Fibroblast of skin of scalp (primary cell): Measurements from ENCODE around the gene GPATCH2.

Source experiments
- DNase-seq: peaks from one replicate; pipeline ENCODE4 v3.0.0-alpha.2; 2013

GPATCH2 gene

DNA sequence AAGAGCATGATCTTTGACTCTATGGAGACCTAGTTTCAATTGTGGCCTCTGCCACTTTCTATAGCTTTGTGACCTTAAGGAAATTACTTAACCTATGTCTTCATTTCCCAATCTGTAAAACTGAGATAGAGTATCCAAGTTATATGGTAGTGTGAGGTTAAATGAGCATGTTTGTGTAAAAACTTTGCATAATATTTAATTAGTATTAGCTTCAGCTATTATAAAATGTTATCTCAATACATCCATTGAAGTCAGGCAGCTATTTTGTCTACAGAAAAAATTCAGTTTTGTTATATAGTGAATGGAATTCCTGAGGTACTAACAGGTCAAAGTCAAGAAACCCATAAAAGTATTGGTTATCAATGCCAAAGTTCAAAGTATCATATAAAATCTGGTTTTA, 53.6 kb downstream of the GPATCH2 start:
- no peak for DNase-seq

GRCh38 chr1:217574265-217574949, 56.5 kb downstream of the GPATCH2 start:
- DNase-seq: no peak

DNA sequence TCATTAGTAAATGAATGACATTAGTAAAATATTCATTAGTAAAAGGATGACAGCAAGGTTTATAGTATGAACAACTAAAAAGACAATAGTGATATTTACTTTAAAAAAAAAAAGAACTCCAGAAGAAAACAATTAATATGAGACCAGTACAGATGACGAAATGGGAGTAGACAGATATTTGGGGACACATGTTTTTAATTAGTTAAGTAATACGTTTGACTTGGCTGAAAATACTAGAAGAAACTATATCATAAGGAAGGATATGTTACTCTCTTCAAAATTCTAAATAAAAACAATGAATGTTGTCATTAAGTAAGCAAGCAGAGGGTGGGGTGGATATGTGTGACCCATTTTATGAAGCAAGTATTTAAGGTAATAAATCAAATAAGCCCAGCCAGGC, 61.9 kb downstream of the GPATCH2 start:
- DNase-seq: peak; percentile 6

DNA sequence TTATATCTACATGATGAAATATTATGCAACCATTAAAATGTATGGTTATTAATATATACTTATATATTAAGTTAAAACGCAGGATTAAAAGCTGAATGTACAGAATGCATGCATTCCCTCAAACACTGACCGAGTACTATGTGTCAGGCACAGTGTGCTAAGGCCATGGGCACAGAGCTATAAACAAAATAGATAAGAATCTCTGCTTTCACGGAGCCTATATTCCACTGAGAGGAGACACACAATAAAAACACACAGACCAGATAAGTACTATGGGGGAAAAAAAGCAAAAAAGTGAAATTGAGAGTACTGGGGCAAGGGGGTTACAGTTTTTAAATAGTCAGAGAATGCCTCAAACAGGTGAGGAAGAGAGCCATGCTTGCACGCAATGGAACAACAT, 62.7 kb downstream of the GPATCH2 start:
- no peak for DNase-seq

- no peak for DNase-seq
Observed at GRCh38 chr1:217564833-217565232, 66.1 kb downstream of the GPATCH2 start.

GRCh38 chr1:217564207-217564606, 66.7 kb downstream of the GPATCH2 start:
- no peak for DNase-seq

DNA sequence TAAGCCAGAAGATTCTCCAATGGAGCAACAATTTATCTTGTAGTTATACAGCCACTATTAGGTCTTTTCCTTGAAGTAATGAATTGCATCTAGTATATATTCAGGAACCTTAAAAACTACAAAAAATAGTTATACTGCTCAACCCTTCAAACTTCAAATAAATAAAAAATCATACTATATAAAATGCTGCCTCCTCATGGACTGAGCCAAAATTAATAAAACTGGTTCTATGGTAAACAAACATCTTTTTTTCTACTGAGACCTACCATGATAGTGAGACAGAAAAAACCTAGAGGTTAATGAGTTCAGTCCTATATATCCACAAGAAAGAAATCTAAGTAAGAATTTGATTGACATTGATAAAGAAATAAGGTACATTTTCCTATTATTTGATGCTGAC, 67.7 kb downstream of the GPATCH2 start:
- DNase-seq: no peak

GRCh38 chr1:217562229-217562878, 68.5 kb downstream of the GPATCH2 start:
- peak; percentile 77 for DNase-seq

GRCh38 chr1:217561446-217561845, 69.4 kb downstream of the GPATCH2 start:
- no peak for DNase-seq

GRCh38 chr1:217554849-217555248, 76.0 kb downstream of the GPATCH2 start:
- no peak for DNase-seq

- DNase-seq: no peak
Observed at GRCh38 chr1:217553949-217554509, 76.9 kb downstream of the GPATCH2 start.

- DNase-seq: no peak
Observed at GRCh38 chr1:217552339-217552951, 78.4 kb downstream of the GPATCH2 start.

DNA sequence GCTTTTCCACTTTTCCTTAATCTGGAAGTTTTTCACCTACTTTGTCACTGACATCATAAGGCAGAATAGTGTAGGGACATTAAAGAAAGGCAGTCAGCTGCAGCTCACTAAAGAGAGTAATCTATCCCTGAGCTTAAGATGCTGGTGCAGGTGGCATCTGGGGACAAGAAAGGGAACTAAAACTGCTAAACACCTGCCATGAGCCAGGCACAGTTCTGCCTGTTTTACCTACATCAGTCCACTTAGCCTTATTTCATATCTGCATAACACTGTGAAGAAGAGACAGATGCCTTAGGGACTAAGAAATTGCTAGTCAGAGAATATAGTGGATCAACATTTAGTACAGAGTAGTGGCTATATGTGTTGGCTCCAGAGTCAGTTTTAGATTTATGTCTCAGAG, 88.1 kb downstream of the GPATCH2 start:
- DNase-seq: no peak

DNA sequence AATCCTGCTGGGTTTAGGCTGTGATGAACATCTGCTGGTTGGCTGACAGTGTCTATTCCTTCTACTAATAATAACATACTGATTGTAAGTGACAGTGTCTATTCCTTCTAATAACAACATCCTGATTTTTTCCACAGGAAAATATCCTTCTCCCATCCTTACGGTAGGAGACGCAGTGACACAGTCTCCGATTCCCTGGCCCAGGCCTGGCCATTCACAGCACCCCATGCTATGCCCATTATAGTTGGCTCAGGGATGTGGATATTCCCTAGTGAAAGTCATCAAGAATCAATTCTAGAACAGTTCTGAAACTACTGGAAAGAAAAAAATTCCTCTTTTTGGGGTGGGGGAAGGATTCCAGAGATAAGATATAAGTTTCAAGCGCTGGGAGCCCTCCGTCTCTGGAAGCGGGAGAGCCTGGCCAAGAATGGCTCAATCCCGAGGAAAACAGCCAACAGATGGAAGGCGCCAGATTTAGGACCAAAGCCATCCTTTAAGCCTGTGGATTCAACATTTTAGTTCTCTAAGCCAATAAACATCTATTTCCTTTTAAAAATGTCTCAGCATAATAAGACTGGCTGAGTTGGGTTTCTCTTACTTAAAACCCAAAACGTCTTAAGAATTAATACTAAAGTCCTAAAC, 88.6 kb downstream of the GPATCH2 start:
- no peak for DNase-seq

DNA sequence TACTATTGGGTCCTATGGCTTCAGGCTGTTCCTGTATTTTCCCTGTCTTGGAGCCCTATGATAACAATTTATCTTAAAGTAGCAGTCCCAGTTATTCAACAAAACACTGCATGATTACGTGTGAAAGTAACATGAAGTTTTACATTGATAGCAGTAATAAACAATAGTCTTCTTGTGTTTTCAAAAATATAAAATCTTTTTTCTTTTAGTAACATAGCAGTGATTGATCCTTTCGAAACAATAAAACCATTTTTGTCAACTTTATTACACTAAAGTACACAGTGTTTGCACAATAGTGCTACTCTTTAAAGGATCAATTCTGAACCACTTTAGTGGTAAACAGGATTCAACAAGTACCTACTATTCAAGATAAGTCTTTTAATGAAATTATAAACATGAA, 90.6 kb downstream of the GPATCH2 start:
- no peak for DNase-seq

GRCh38 chr1:217539510-217539909, 91.4 kb downstream of the GPATCH2 start:
- no peak for DNase-seq

DNA sequence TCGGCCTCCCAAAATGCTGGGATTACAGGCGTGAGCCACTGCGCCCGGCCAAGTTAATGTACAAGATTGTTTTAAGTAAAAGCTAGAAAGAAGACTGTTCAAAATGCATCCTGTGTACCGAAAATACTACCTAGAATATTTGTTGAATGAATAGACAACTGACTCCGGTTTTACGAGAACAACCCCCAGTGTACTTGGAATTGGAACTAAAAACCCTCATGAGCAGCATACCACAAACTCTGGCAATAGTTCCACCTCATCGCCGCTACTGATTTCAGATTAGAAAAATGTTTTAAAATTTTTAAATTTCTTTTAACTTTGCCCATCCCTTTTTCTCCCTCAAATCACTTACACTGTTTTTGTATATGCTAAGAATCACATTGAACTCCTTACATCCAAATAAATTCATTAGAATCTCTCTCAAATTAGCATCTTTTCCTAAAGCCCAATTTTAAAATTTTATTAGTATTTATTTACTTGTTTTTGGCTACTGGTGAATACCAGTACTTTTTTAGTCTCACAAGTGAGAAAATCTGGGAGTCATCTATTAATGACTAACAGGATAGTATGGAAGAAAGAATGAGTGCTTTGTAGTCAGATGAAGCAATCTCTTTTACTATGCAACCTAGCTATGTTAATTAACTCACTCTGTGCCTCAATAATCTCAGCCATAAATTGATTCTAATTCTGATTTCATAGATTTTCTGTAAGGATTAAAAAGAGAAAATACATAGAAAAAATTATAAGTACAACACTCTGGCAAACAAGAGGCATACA, 95.1 kb downstream of the GPATCH2 start:
- DNase-seq: no peak

DNA sequence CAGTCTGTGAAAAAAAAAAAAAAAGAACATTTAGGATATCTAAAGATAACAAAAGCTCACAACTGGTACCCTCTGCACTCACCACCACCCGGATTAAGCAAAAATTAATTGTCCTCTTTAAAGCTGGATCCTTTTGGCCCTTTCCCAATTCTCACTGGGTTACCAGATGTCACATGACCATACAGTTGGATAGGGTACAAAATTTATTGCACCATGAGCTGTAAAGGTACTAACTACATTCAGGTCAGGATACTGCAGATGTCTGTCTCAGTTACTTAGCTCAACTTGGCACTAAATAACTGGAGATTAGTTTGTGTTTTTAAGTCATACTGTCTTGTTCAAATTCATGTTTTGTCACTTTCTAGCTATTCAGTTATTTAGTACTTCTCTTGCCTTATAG, 96.3 kb downstream of the GPATCH2 start:
- no peak for DNase-seq

- DNase-seq: peak; percentile 40
Observed at GRCh38 chr1:217528271-217528670, 102.6 kb downstream of the GPATCH2 start.

GRCh38 chr1:217527151-217527550, 103.7 kb downstream of the GPATCH2 start:
- DNase-seq: no peak

DNA sequence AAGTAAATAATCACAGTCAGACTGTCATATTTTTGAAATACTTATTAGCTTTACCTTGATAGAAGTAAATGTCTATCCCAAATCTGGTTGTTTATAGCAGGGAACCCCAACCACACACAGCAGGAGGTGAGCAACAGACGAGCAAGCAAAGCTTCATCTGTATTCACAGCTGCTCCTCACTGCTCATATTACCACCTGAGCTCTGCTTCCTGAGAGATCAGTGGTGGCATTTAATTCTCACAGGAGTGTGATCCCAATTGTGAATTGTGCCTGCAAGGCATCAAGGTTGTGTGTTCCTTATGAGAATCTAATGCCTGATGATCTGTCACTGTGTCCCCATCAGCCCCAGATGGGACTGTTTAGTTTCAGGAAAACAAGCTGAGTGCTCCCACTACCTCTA, 104.3 kb downstream of the GPATCH2 start:
- no peak for DNase-seq

DNA sequence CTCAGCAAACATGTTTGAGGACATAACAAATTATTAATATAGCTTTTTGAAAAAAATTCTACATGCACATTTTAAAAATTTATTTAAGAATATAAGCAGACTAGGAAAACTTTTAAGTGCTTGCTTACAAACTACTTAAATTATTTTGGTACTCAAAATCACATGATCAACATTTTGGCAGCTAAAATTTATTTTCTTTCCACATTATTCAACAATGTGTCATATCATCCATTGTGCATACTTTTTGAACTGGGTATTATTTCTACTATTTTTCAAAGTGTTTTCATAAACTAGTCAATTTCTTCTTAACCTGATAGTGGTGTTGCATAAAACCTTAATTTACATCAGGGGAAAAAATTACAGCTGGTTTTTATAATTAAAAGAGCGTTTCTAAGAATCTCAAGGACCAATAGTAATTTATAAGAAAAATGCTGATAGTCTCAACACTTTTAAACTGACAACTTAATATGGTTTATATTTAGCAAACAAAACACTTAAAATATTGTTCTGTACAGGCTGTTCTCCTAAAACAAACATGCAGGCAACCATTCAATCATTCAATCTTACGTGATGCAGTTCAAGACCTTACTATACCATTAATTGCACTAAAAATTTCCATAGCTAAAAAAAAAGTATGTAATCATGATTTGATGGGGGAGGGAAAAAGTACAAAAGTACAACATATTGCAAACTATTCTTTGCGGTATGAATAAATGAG, 105.0 kb downstream of the GPATCH2 start:
- DNase-seq: peak; percentile 47
